Placental pericyte (primary cell): ENCODE data around the gene MGAT2. TPM values are rescaled to one million over a fixed set of nuclear protein-coding genes. Genes with fewer than 3 reads are reported as not detected.

ENCODE experiments used
- small RNA-seq: library from RNA; depleted of rRNA; stranded (forward); fragments of <200 nt; gene quantifications from one replicate; pipeline ENCODE3, GENCODE V24; 2012; ENCODE audit warnings: low replicate concordance
- total RNA-seq: library from RNA; depleted of rRNA; stranded (reverse); fragments of >200 nt; gene quantifications from 2 replicates; pipeline ENCODE4 v1.2.3, GENCODE V29; 2012

MGAT2 gene
- total RNA-seq = 133 and 162 TPM in 2 replicates

DNA sequence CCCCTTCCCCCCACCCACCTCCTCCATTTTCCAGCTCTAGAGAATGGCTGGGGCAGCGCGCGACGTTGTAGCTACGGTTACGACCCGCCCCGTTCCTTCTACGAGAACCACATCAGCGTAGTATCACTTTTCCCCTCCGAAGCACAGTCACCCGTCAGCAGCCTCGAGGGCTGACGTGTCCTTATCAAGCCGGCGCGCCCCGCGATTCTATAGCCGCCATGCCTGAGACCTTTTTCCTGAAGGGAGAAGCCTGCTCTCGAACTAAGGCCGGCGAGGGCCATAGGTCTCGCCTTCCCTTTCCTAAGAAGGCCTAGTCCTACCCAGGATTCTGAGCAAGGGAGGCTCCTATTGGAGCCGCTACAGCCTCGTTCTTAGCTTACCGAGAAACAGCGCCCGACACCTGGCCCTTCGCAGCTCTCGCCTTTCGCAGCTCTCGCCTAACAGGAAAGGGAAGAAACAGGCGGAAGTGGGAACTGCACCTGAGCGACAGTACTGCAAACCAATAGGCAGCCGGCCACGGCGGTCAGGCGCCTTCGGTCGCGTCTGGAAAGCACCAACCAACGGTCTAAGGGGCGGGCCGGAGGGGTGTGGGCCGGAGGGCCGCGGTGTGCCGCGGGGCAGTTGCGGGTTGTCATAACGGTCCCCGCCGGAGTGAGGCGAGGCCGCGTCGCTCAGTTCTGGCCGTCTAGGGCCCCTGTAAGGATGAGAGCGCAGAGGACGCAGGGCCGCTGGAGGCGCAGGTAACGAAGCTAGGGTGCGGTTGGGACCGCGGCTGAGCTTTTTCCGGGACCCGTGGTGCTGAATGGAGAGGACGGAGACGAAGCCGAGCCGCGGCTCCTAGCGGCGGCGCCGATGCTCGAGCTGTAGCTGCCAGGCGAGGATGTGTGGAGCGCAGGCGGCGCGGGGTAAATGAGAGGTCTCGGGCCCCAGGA, at the start of gene MGAT2, which contains the start of gene RPL36AL:
TSS of gene MGAT2 (plus strand) at position 618 of the 932 bp plus-strand sequence. CDS start 470 bp downstream, outside the sequence.
TSS of gene RPL36AL (minus strand) at position 445 of the 932 bp plus-strand sequence. CDS start 1,522 bp downstream, outside the sequence.

DNA sequence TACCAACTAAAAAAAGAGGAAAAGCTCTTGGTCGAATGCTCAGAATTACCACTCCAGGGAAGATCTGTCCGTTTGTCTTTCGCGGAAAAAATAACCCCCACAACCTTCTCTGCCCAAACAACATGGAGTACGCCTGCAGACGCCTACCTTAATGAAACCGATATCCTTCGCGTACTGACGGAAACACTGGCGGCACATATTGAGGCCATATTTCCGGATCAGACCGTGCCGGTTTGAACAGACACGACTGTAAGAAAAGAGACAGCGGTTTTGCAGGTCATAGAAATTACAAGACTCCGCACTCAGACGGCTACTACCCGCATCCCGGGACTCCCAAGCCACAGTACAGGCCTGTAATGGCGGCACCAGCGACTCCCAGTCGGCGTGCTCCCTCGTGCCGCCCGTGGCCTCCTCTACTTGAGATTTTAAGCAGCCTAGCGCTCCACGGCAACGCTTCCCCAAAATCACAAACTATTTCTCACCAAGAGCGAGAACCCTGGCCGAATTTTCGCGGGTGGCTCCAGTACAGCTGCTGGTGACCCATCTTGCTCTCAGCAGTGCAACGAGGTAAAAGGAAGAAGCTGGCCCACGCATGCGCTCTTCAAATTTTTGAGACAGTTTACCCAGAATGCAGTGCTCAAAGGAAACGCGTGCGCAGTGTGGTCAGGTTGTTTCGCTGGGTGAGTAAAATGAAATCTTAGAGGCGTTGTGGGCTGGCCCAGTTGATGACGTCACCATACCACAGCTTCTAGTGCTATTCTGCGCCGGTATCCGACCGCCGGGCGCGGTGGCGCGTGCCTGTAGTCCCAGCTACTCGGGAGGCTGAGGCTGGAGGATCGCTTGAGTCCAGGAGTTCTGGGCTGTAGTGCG, 34.6 kb upstream of the MGAT2 start, which contains the start of gene RPS29:
TSS of gene RPS29 (minus strand) at position 578 of the 870 bp plus-strand sequence. CDS start at position 544, 34 bp downstream.

GRCh38 chr14:49598485-49599300, 21.9 kb upstream of the MGAT2 start, which contains the start of gene LRR1:
Gene LRR1 (plus strand): TSS chr14:49598940. CDS start chr14:49599021, 81 bp downstream.

GRCh38 chr14:49634547-49635334, 14.1 kb downstream of the MGAT2 start, which contains the start of gene DNAAF2:
Gene DNAAF2 (minus strand): TSS chr14:49635244. CDS start chr14:49635149, 95 bp downstream.

Small RNAs within 50 kb of the gene (small RNA-seq; reads per million reads assigned to genes)
- gene AL139099.3 (not detected), gene AL139099.4 (not detected), gene RF00019 (not detected)

Other genes with a start within 250 kb of the MGAT2 start
- 1,090 and 1,752 TPM in 2 replicates for gene RPS29, start 34.4 kb upstream of the MGAT2 start, total RNA-seq
- gene LRR1, start 21.9 kb upstream of the MGAT2 start, total RNA-seq = 5.5 and 33.8 TPM in 2 replicates
- 93.6 and 363 TPM in 2 replicates for gene RPL36AL, start 173 bp upstream of the MGAT2 start, total RNA-seq
- 8.3 and 11.2 TPM in 2 replicates for gene DNAAF2, start 14.4 kb downstream of the MGAT2 start, total RNA-seq
- gene POLE2, start 67.4 kb downstream of the MGAT2 start, total RNA-seq = 1.3 and 19.2 TPM in 2 replicates
- 1.6 and 2.4 TPM in 2 replicates for gene KLHDC1, start 72.3 kb downstream of the MGAT2 start, total RNA-seq
- gene KLHDC2, start 147.4 kb downstream of the MGAT2 start, total RNA-seq = 50.1 and 78.3 TPM in 2 replicates
- 48.6 and 61.4 TPM in 2 replicates for gene NEMF, start 232.0 kb downstream of the MGAT2 start, total RNA-seq